Liver (tissue), 3 donors: ENCODE measurements around the gene AKNA.

Experiments used
- FOXA1 ChIP-seq: IDR thresholded peaks from 2 replicates; pipeline ENCODE4 v1.6.1; 2016; ENCODE audit warnings: antibody characterized with exemption
- HNF4G ChIP-seq: IDR thresholded peaks from 2 replicates; pipeline ENCODE4 v1.6.1; 2016; ENCODE audit warnings: antibody characterized with exemption
- JUND ChIP-seq, 2 donors: IDR thresholded peaks; 2 replicates each; pipeline ENCODE4 v1.6.1; 2016; ENCODE audit warnings: antibody characterized with exemption in 2 of 2
- RAD21 ChIP-seq, 2 donors: IDR thresholded peaks; 2 replicates each; pipeline ENCODE4 v1.6.1; 2016; ENCODE audit warnings: antibody characterized with exemption in 2 of 2, mild to moderate bottlenecking in 2 of 2
- RXRA ChIP-seq, 2 donors: IDR thresholded peaks; 2 replicates each; pipeline ENCODE4 v1.6.1; 2017 to 2018; ENCODE audit warnings: antibody characterized with exemption in 2 of 2, mild to moderate bottlenecking in 1 of 2
- SP1 ChIP-seq: IDR thresholded peaks from 2 replicates; pipeline ENCODE4 v1.6.1; 2018; ENCODE audit warnings: antibody characterized with exemption, mild to moderate bottlenecking
- TAF1 ChIP-seq: conservative IDR thresholded peaks from 2 replicates; pipeline ENCODE4 v1.6.1; 2016; ENCODE audit warnings: antibody characterized with exemption, mild to moderate bottlenecking
- YY1 ChIP-seq: IDR thresholded peaks from 2 replicates; pipeline ENCODE4 v1.6.1; 2016; ENCODE audit warnings: antibody characterized with exemption, mild to moderate bottlenecking
- TF ChIP-seq, protein P1 (sequence below): IDR thresholded peaks from 2 replicates; pipeline ENCODE4 v1.6.1; 2016; ENCODE audit warnings: antibody characterized with exemption, mild to moderate bottlenecking
- TF ChIP-seq, protein P2 (sequence below): fragments of 150-350 bp; IDR thresholded peaks from 2 replicates; pipeline ENCODE4 v1.5.1; 2017; ENCODE audit warnings: improper control_type of control experiment, low read depth, low read length; ENCODE audit not compliant: missing input control
- TF ChIP-seq, protein P3 (sequence below): IDR thresholded peaks from 2 replicates; pipeline ENCODE4 v1.6.1; 2016; ENCODE audit warnings: antibody characterized with exemption
- TF ChIP-seq, protein P4 (sequence below): IDR thresholded peaks from 2 replicates; pipeline ENCODE4 v1.6.1; 2016; ENCODE audit warnings: antibody characterized with exemption
- donor health status: healthy.
- donor health status: healthy.

DNA sequence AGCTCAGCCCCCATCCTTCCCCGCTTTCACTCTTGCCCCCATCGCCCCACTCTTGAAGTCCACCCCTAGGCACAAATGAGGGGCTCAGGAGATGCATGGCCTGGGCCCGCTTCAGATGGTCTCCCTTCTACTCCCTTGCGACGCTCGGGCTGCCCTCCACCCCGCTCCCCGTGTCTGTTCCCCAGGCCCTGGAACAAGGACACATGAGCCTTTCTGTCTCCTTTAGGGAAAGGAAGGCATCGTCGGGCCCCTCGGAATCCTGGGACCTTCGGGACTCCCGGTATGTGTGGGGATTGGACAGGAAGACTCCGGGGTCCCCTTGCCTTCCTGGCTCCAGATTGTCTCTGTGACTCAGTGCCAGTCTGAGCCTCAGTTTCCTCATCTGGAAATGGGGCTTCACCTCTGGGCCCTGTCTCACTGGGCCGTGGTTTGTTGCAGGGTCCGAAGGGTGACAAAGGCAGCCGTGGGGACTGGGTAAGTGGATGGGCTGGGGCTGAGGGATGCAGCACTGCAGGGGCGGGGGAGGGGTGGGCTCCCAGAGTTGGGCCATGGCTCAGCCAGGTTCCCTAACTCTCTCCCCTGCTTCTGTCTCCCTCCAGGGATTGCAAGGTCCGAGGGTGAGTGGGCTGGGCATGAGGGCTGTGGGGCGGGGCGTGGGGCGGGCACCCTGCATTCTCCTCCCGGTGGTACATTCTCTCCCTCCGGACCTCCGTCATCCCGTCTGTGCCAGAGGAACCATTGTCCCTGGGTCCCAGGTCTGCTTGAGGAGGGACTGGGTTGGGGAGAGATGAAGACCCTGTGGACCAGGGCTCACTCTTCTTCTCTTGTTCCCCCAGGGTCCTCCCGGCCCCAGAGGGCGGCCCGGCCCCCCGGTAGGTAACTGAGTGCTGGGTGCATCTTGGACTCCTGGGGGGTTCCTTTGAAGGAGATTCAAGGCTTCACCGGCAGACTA is 86.7 kb downstream of the AKNA start:
- no peak for TF ChIP-seq RXRA (IDR thresholded peaks at IDR 0.05)
- TF ChIP-seq, protein P1, sequence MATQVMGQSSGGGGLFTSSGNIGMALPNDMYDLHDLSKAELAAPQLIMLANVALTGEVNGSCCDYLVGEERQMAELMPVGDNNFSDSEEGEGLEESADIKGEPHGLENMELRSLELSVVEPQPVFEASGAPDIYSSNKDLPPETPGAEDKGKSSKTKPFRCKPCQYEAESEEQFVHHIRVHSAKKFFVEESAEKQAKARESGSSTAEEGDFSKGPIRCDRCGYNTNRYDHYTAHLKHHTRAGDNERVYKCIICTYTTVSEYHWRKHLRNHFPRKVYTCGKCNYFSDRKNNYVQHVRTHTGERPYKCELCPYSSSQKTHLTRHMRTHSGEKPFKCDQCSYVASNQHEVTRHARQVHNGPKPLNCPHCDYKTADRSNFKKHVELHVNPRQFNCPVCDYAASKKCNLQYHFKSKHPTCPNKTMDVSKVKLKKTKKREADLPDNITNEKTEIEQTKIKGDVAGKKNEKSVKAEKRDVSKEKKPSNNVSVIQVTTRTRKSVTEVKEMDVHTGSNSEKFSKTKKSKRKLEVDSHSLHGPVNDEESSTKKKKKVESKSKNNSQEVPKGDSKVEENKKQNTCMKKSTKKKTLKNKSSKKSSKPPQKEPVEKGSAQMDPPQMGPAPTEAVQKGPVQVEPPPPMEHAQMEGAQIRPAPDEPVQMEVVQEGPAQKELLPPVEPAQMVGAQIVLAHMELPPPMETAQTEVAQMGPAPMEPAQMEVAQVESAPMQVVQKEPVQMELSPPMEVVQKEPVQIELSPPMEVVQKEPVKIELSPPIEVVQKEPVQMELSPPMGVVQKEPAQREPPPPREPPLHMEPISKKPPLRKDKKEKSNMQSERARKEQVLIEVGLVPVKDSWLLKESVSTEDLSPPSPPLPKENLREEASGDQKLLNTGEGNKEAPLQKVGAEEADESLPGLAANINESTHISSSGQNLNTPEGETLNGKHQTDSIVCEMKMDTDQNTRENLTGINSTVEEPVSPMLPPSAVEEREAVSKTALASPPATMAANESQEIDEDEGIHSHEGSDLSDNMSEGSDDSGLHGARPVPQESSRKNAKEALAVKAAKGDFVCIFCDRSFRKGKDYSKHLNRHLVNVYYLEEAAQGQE: no peak
- TF ChIP-seq TAF1: no peak
- TF ChIP-seq, protein P2, sequence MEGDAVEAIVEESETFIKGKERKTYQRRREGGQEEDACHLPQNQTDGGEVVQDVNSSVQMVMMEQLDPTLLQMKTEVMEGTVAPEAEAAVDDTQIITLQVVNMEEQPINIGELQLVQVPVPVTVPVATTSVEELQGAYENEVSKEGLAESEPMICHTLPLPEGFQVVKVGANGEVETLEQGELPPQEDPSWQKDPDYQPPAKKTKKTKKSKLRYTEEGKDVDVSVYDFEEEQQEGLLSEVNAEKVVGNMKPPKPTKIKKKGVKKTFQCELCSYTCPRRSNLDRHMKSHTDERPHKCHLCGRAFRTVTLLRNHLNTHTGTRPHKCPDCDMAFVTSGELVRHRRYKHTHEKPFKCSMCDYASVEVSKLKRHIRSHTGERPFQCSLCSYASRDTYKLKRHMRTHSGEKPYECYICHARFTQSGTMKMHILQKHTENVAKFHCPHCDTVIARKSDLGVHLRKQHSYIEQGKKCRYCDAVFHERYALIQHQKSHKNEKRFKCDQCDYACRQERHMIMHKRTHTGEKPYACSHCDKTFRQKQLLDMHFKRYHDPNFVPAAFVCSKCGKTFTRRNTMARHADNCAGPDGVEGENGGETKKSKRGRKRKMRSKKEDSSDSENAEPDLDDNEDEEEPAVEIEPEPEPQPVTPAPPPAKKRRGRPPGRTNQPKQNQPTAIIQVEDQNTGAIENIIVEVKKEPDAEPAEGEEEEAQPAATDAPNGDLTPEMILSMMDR: no peak
- no peak for TF ChIP-seq JUND (IDR thresholded peaks at IDR 0.05)
- TF ChIP-seq RAD21 (IDR thresholded peaks at IDR 0.05): no peak
- TF ChIP-seq YY1: no peak
- TF ChIP-seq FOXA1: no peak
- TF ChIP-seq SP1: no peak
- TF ChIP-seq, protein P3, sequence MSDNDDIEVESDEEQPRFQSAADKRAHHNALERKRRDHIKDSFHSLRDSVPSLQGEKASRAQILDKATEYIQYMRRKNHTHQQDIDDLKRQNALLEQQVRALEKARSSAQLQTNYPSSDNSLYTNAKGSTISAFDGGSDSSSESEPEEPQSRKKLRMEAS: no peak
- TF ChIP-seq HNF4G: no peak
- TF ChIP-seq, protein P4, sequence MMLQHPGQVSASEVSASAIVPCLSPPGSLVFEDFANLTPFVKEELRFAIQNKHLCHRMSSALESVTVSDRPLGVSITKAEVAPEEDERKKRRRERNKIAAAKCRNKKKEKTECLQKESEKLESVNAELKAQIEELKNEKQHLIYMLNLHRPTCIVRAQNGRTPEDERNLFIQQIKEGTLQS: no peak
